ENCODE data around the gene ABCG1. TPM values are rescaled to one million over a fixed set of nuclear protein-coding genes. Genes with fewer than 3 reads are reported as not detected.

ABCG1 gene
- total RNA-seq, 1 donor from 2014 or later: 1.3 TPM

DNA sequence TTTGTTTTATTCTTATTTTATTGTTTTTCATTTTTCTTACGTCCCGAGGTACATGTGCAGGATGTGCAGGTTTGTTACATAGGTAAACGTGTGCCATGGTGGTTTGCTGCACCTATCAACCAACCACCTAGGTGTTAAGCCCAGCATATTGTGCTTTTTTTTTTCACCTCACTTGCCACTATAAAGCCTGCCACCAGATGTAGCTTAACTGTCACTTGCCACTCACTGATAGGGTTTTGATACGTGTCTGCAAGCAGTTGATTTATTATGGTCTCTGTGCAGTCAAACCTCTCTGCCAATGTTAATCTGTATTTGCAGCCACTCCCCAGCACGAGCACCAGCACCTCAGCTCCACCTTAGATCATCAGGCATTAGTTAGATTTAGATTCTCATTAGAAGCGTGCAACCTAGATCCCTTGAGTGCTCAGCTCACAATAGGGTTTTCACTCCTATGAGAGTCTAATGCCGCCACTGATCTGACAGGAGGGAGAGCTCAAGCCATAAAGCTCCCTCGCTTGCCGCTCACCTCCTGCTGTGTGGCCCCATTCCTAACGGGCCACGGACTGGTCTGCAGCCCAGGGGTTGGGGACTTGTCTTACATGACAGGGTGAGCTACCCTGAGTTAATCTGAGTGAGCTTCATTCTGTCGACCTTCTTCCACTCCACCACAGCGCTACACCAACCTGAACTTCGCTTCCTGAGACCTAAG lies 17.9 kb upstream of the ABCG1 start:
- H3K4me1 ChIP-seq (ENCODE audit: insufficient read depth, low read length): peaks cover 7% of the 10 kb centered on the region
- Mint-ChIP-seq H3K4me3 (ENCODE audit: unreplicated experiment) (no peak overlapping the region), H3K36me3 (ENCODE audit: low read depth, unreplicated experiment) (no peaks in the 10 kb centered on the region), H3K27me3 (ENCODE audit: low read depth, unreplicated experiment) (peaks cover 4% of the 10 kb centered on the region), H3K9me3 (ENCODE audit: unreplicated experiment) (peaks cover 4% of the 10 kb centered on the region), H3K27ac (ENCODE audit: unreplicated experiment) (no peak overlapping the region), H3K4me1 (ENCODE audit: low read depth, unreplicated experiment) (peaks cover 12% of the 10 kb centered on the region)
- H3K9ac ChIP-seq (ENCODE audit: low read length): no peak overlapping the region
- H3K27me3 ChIP-seq (ENCODE audit: insufficient read depth, low read length): no peaks in the 10 kb centered on the region
- no peaks in the 10 kb centered on the region for H4K20me1 ChIP-seq (ENCODE audit: insufficient read depth, low read length)
- no peak overlapping the region for H3K4me3 ChIP-seq (ENCODE audit: insufficient read depth, low read depth, low read length)
- no peaks in the 10 kb centered on the region for H3K79me2 ChIP-seq (ENCODE audit: insufficient read depth, low read length)
- no peak overlapping the region for H2AFZ ChIP-seq (ENCODE audit: low read depth, low read length)
- no peak overlapping the region for H3K27ac ChIP-seq (ENCODE audit: low read depth, low read length)
- H3K9me3 ChIP-seq (ENCODE audit: insufficient read depth, low read depth, low read length): no peaks in the 10 kb centered on the region
- H3K4me2 ChIP-seq (ENCODE audit: low read length): no peak overlapping the region
- FAIRE-seq: no peak
- H3K36me3 ChIP-seq (ENCODE audit: insufficient read depth, low read length): no peaks in the 10 kb centered on the region
- no peak for DNase-seq (ENCODE audit: low read depth)
- TF ChIP-seq EZH2 (IDR thresholded peaks at IDR 0.05; ENCODE audit: insufficient read depth, low read length): no peak
- TF ChIP-seq, protein P1, sequence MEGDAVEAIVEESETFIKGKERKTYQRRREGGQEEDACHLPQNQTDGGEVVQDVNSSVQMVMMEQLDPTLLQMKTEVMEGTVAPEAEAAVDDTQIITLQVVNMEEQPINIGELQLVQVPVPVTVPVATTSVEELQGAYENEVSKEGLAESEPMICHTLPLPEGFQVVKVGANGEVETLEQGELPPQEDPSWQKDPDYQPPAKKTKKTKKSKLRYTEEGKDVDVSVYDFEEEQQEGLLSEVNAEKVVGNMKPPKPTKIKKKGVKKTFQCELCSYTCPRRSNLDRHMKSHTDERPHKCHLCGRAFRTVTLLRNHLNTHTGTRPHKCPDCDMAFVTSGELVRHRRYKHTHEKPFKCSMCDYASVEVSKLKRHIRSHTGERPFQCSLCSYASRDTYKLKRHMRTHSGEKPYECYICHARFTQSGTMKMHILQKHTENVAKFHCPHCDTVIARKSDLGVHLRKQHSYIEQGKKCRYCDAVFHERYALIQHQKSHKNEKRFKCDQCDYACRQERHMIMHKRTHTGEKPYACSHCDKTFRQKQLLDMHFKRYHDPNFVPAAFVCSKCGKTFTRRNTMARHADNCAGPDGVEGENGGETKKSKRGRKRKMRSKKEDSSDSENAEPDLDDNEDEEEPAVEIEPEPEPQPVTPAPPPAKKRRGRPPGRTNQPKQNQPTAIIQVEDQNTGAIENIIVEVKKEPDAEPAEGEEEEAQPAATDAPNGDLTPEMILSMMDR (IDR thresholded peaks at IDR 0.05; ENCODE audit: insufficient read depth, low read depth, low read length): no peak

DNA sequence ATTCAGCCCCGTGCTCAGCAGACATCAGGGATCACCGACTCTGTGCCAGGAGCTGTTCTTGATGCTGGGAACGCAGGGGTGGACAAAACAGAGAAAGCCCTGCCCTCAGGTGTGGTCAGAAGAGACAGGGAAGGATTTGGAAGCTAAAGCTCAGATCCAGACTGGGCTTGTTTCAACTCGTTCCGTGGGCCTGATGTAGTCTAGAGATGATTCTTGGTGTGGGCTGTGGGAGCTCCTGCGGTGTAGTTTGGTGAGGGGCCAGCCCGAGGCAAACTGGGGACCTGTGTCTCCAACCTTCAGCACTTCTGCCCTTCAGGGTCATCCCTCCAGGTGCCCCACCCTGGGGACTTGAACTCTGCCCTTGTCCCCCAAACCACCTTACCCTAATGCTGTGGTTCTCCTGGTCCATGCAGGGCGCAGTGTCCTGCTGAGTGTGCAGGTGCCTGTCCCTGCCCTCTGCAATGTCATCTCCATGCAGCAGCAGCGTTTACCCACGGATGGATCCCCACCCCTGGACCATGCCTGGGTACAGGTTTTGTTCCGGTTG lies 17.3 kb upstream of the ABCG1 start:
- Histone ChIP-seq H3K4me2 (ENCODE audit: low read length) (no peak overlapping the region), H3K9ac (ENCODE audit: low read length) (no peak overlapping the region), H2AFZ (ENCODE audit: low read depth, low read length) (no peak overlapping the region), H3K36me3 (ENCODE audit: insufficient read depth, low read length) (no peaks in the 10 kb centered on the region), H3K79me2 (ENCODE audit: insufficient read depth, low read length) (no peaks in the 10 kb centered on the region), H3K4me1 (ENCODE audit: insufficient read depth, low read length) (peaks cover 7% of the 10 kb centered on the region), H4K20me1 (ENCODE audit: insufficient read depth, low read length) (no peaks in the 10 kb centered on the region), H3K27me3 (ENCODE audit: insufficient read depth, low read length) (no peaks in the 10 kb centered on the region), H3K4me3 (ENCODE audit: insufficient read depth, low read depth, low read length) (no peak overlapping the region), H3K27ac (ENCODE audit: low read depth, low read length) (no peak overlapping the region), H3K9me3 (ENCODE audit: insufficient read depth, low read depth, low read length) (no peaks in the 10 kb centered on the region)
- TF ChIP-seq EZH2 (IDR thresholded peaks at IDR 0.05; ENCODE audit: insufficient read depth, low read length): no peak
- TF ChIP-seq, protein P1 (IDR thresholded peaks at IDR 0.05; ENCODE audit: insufficient read depth, low read depth, low read length): no peak
- Mint-ChIP-seq H3K9me3 (ENCODE audit: unreplicated experiment) (peaks cover 6% of the 10 kb centered on the region), H3K36me3 (ENCODE audit: low read depth, unreplicated experiment) (no peaks in the 10 kb centered on the region), H3K4me3 (ENCODE audit: unreplicated experiment) (no peak overlapping the region), H3K27ac (ENCODE audit: unreplicated experiment) (no peak overlapping the region), H3K27me3 (ENCODE audit: low read depth, unreplicated experiment) (peaks cover 4% of the 10 kb centered on the region), H3K4me1 (ENCODE audit: low read depth, unreplicated experiment) (peaks cover 12% of the 10 kb centered on the region)
- FAIRE-seq (no peak), DNase-seq (ENCODE audit: low read depth) (no peak)

DNA sequence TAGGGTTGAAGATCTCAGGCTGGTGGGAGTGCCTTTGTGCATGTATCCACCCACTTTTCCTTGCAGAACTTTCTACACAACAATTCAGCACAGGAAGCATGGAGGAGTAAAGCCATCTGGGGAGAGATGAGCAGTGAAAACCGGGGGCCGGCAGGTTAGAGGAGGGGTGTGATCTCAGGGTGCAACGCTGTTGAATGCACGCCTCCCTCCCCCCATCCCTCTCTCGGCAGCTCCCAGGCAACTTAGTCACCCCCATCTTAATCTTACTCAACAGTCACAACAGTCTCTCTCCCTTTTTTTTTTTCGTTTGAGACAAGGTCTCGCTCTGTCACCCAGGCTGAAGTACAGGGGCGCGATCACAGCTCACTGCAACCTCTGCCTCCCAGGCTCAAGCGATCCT lies 16.6 kb upstream of the ABCG1 start:
- Histone ChIP-seq H3K27ac (ENCODE audit: low read depth, low read length) (no peak overlapping the region), H3K4me2 (ENCODE audit: low read length) (no peak overlapping the region), H3K4me3 (ENCODE audit: insufficient read depth, low read depth, low read length) (no peak overlapping the region), H3K9ac (ENCODE audit: low read length) (no peak overlapping the region), H3K9me3 (ENCODE audit: insufficient read depth, low read depth, low read length) (no peaks in the 10 kb centered on the region), H3K79me2 (ENCODE audit: insufficient read depth, low read length) (no peaks in the 10 kb centered on the region), H3K36me3 (ENCODE audit: insufficient read depth, low read length) (no peaks in the 10 kb centered on the region), H2AFZ (ENCODE audit: low read depth, low read length) (no peak overlapping the region), H3K27me3 (ENCODE audit: insufficient read depth, low read length) (no peaks in the 10 kb centered on the region), H3K4me1 (ENCODE audit: insufficient read depth, low read length) (peaks cover 7% of the 10 kb centered on the region), H4K20me1 (ENCODE audit: insufficient read depth, low read length) (no peaks in the 10 kb centered on the region)
- no peak for DNase-seq (ENCODE audit: low read depth)
- no peak for FAIRE-seq
- peaks cover 6% of the 10 kb centered on the region for H3K9me3 Mint-ChIP-seq (ENCODE audit: unreplicated experiment)
- H3K4me3 Mint-ChIP-seq (ENCODE audit: unreplicated experiment): no peak overlapping the region
- H3K27me3 Mint-ChIP-seq (ENCODE audit: low read depth, unreplicated experiment): peaks cover 4% of the 10 kb centered on the region
- peaks cover 12% of the 10 kb centered on the region for H3K4me1 Mint-ChIP-seq (ENCODE audit: low read depth, unreplicated experiment)
- TF ChIP-seq, protein P1 (IDR thresholded peaks at IDR 0.05; ENCODE audit: insufficient read depth, low read depth, low read length): no peak
- no peak for TF ChIP-seq EZH2 (IDR thresholded peaks at IDR 0.05; ENCODE audit: insufficient read depth, low read length)
- H3K36me3 Mint-ChIP-seq (ENCODE audit: low read depth, unreplicated experiment): no peaks in the 10 kb centered on the region
- H3K27ac Mint-ChIP-seq (ENCODE audit: unreplicated experiment): no peak overlapping the region

All from astrocyte (in vitro differentiated cells and primary cell).